Measurements from ENCODE around the gene TSC2. TPM values are rescaled to one million over a fixed set of nuclear protein-coding genes. Genes with fewer than 3 reads are reported as not detected.

Gene TSC2
- total and polyA plus RNA-seq, 8 donors, result 40.8 to 369 (median 76.0) TPM

DNA sequence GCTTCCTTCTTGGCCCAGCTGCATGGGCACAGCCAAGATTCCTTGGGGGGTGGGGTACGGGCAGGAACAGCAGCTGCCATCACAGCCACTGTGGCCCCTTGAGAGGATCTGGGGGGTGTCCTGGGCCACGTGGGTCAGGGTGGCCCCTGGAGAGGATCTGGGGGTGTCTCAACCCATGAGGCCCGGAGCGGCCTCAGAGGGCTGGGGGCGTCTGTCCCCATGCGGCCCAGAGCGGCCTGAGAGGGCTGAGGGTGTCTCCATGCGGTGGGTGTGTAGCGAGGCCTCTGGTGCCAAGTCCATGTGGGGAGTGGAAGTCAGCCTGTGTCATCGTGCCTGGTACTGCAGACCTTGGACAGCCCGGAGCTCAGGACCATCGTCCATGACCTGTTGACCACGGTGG is 13.7 kb downstream of the TSC2 start:
- H3K4me1 ChIP-seq, result no peaks in the 10 kb centered on the region
- no peak overlapping the region for H3K4me3 ChIP-seq
- intact Hi-C loops (cut with DNase I; ENCODE audit: low total_unique reads), result no loop called here
- WGBS, 5 donors, result 93 to 97% (median 95%) methylated on average over 13 of the region's 13 CpGs; no CpG with 5 or more reads in 1 of the 5 donors
- H3K27me3 ChIP-seq, result no peaks in the 10 kb centered on the region
- TF ChIP-seq EP300 (IDR thresholded peaks at IDR 0.05) (no peak), POLR2AphosphoS5 (IDR thresholded peaks at IDR 0.05) (no peak), POLR2A (IDR thresholded peaks at IDR 0.05) (no peak)
- TF ChIP-seq, protein P1, sequence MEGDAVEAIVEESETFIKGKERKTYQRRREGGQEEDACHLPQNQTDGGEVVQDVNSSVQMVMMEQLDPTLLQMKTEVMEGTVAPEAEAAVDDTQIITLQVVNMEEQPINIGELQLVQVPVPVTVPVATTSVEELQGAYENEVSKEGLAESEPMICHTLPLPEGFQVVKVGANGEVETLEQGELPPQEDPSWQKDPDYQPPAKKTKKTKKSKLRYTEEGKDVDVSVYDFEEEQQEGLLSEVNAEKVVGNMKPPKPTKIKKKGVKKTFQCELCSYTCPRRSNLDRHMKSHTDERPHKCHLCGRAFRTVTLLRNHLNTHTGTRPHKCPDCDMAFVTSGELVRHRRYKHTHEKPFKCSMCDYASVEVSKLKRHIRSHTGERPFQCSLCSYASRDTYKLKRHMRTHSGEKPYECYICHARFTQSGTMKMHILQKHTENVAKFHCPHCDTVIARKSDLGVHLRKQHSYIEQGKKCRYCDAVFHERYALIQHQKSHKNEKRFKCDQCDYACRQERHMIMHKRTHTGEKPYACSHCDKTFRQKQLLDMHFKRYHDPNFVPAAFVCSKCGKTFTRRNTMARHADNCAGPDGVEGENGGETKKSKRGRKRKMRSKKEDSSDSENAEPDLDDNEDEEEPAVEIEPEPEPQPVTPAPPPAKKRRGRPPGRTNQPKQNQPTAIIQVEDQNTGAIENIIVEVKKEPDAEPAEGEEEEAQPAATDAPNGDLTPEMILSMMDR (IDR thresholded peaks at IDR 0.05), result no peak
- H3K36me3 ChIP-seq, result peaks cover 55 to 100% (median 96%) of the 10 kb centered on the region in 4 donors
- H3K9me3 ChIP-seq, result no peaks in the 10 kb centered on the region
- no peak for DNase-seq
- no peak overlapping the region for H3K27ac ChIP-seq

DNA sequence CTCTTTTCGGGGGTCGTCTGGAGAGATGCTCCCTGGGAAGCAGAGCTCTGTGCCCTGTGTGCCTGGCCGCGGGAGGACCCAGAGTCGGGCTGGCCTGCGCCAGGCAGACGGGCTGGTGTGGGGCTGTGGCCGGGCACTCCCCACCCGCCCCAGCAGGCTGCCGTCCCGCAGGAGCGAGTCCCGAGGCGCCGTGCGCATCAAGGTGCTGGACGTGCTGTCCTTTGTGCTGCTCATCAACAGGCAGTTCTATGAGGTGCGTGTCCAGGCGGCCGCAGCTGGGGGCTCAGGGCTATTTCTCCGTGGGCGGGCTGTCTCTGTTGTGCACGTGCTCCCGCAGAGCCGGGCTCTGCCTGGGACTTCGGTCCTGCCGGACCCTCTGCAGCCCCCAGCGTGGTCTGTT is 15.0 kb downstream of the TSC2 start:
- peaks cover 53 to 100% (median 97%) of the 10 kb centered on the region in 4 donors for H3K36me3 ChIP-seq
- intact Hi-C loops (cut with DNase I; ENCODE audit: low total_unique reads), result no loop called here
- H3K4me1 ChIP-seq, result no peaks in the 10 kb centered on the region
- TF ChIP-seq POLR2AphosphoS5 (IDR thresholded peaks at IDR 0.05) (no peak), POLR2A (IDR thresholded peaks at IDR 0.05) (no peak), EP300 (IDR thresholded peaks at IDR 0.05) (no peak)
- TF ChIP-seq, protein P1 (IDR thresholded peaks at IDR 0.05), result no peak
- H3K9me3 ChIP-seq, result no peaks in the 10 kb centered on the region
- DNase-seq, result no peak
- H3K27me3 ChIP-seq, result no peaks in the 10 kb centered on the region
- H3K4me3 ChIP-seq, result no peak overlapping the region
- no peak overlapping the region for H3K27ac ChIP-seq
- 74 to 98% (median 94%) methylated on average over 3 to 28 of the region's 28 CpGs for WGBS, 5 donors

DNA sequence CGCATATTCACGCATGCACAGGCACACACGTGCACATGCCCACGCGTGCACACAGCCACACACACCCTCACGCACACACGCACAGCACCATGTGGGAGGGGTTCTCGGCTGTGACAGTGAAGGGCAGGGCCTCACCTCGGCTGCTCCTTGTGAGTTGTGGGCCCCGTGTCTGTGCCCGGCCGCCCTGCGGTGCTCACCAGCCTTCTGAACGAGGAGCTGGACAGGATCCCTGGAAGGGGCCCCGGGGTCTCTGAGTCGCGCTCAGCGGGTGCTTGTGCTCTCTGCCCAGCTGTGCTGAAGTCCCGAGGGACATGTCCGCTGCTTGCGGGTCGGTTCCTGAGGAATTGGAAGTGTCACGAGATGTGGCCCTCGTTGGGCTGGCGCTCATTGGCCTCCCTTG is 16.1 kb downstream of the TSC2 start:
- Histone ChIP-seq H3K4me1 (no peaks in the 10 kb centered on the region), H3K4me3 (no peak overlapping the region), H3K9me3 (no peaks in the 10 kb centered on the region), H3K36me3 (peaks cover 53 to 100% (median 98%) of the 10 kb centered on the region in 4 donors), H3K27ac (no peak overlapping the region), H3K27me3 (no peaks in the 10 kb centered on the region)
- DNase-seq, result no peak
- intact Hi-C loops (cut with DNase I; ENCODE audit: low total_unique reads), result no loop called here
- TF ChIP-seq POLR2AphosphoS5 (IDR thresholded peaks at IDR 0.05), result no peak
- TF ChIP-seq, protein P1 (IDR thresholded peaks at IDR 0.05), result no peak
- no peak for TF ChIP-seq EP300 (IDR thresholded peaks at IDR 0.05)
- TF ChIP-seq POLR2A (IDR thresholded peaks at IDR 0.05), result no peak
- 91 to 96% (median 94%) methylated on average over 9 to 25 of the region's 25 CpGs for WGBS, 5 donors

DNA sequence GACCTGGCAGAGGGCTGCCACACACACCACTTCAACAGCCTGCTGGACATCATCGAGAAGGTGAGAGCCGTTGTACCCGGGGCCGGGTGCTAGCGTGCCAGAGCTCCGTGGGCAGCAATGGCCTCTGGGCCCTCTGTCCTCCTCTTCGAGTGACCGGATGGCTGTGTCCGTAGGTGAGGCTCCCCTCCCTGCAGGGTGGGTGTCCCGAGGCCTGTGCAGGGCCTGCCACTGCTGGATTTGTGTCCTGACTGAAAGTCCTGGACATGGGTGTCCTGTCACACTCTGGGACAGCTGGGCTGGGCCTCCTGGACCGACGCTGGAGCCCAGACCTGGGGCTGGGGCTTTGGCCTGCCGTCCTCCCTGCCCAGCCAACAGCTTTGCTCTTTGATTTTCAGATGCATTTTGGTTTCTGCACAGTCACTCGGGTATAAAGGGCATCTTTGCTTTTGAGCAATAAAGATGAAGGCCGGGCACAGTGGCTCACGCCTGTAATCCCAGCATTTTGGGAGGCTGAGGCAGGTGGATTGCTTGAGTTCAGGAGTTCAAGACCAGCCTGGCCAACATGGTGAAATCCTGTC is 16.7 kb downstream of the TSC2 start:
- H3K27ac ChIP-seq, result no peak overlapping the region

More for the DNA sequence above, 16.7 kb downstream of the TSC2 start:
- intact Hi-C loops (cut with DNase I; ENCODE audit: low total_unique reads), result no loop called here
- Histone ChIP-seq H3K4me3 (no peak overlapping the region), H3K9me3 (no peaks in the 10 kb centered on the region), H3K36me3 (peaks cover 53 to 100% (median 99%) of the 10 kb centered on the region in 4 donors), H3K27me3 (no peaks in the 10 kb centered on the region), H3K4me1 (no peaks in the 10 kb centered on the region)
- TF ChIP-seq, protein P1 (IDR thresholded peaks at IDR 0.05), result no peak
- TF ChIP-seq EP300 (IDR thresholded peaks at IDR 0.05) (no peak), POLR2A (IDR thresholded peaks at IDR 0.05) (no peak), POLR2AphosphoS5 (IDR thresholded peaks at IDR 0.05) (no peak)
- 93 to 96% (median 93%) methylated on average over 12 to 16 of the region's 16 CpGs for WGBS, 5 donors
- DNase-seq, result no peak
